AG09309 (cell line): ENCODE data around the gene SYNE1.

Experiments
- DNase-seq: peaks from one replicate; pipeline ENCODE4 v3.0.0-alpha.2; 2010; ENCODE audit warnings: low read depth
- H3K4me3 ChIP-seq: 2 replicates; pipeline ENCODE4 v1.5.1; 2011; ENCODE audit warnings: mild to moderate bottlenecking, low read depth, low read length, moderate library complexity; ENCODE audit not compliant: control insufficient read depth
- CTCF ChIP-seq: IDR thresholded peaks from 2 replicates; pipeline ENCODE4 v1.5.1; 2011; ENCODE audit warnings: mild to moderate bottlenecking, low read depth, low read length, inconsistent platforms; ENCODE audit not compliant: insufficient read depth, control insufficient read depth; ENCODE audit errors: missing control alignments

The SYNE1 gene

GRCh38 chr6:152474354-152474753 is 162.8 kb downstream of the SYNE1 start:
- TF ChIP-seq CTCF = no peak
- no peak overlapping the region for H3K4me3 ChIP-seq
- no peak for DNase-seq

- no peak for DNase-seq
- no peak for TF ChIP-seq CTCF
- H3K4me3 ChIP-seq = no peak overlapping the region
These were observed 164.8 kb downstream of the SYNE1 start for GRCh38 chr6:152472325-152472724.

- DNase-seq = no peak
- peak overlapping the region; percentile 21 for H3K4me3 ChIP-seq
- no peak for TF ChIP-seq CTCF
These were observed 165.5 kb downstream of the SYNE1 start for GRCh38 chr6:152471456-152472265.

- no peak overlapping the region for H3K4me3 ChIP-seq
- no peak for DNase-seq
- TF ChIP-seq CTCF = no peak
These were observed 174.0 kb downstream of the SYNE1 start for GRCh38 chr6:152463164-152463563.

GRCh38 chr6:152462716-152463115 is 174.4 kb downstream of the SYNE1 start:
- H3K4me3 ChIP-seq = no peak overlapping the region
- no peak for DNase-seq
- no peak for TF ChIP-seq CTCF

GRCh38 chr6:152461556-152461955 is 175.6 kb downstream of the SYNE1 start:
- H3K4me3 ChIP-seq = no peak overlapping the region
- no peak for TF ChIP-seq CTCF
- DNase-seq = no peak
